GM19395 (cell line): ENCODE results near the gene HPSE2.
"Not testable (repeated sequence)": the region's sequence is repeated elsewhere in the genome, so short reads cannot be mapped to it uniquely, and the experiment has no call there.

Experiments
- ATAC-seq: cut with Tn5 transposase; IDR thresholded peaks from one replicate; pipeline ENCODE4 v1.9.1; 2021; ENCODE audit warnings: mild to moderate bottlenecking, moderate library complexity; ENCODE audit not compliant: unreplicated experiment

The HPSE2 gene

GRCh38 chr10:98524124-98524523 is 711.5 kb downstream of the HPSE2 start:
- ATAC-seq = no peak

DNA sequence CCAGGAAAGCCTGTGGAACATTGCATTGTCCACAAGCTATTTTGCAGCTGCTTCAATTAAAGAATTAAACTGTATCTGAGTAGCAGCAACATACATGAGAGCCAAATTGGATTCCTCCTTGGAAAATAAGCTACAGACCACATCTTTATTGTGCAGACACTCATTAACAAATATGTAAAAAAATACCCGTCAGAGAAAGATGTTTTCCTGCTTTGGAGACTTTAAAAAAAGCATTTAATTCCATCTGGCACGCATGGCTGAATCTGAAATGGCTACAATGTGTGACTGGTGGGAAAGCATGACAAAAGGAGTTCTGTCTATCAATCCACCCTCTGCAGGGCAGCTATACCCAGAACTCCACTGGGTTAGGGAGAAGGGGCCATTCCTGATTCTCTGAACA is 715.8 kb downstream of the HPSE2 start:
- ATAC-seq = no peak

GRCh38 chr10:98517672-98518071 is 718.0 kb downstream of the HPSE2 start:
- no peak for ATAC-seq

DNA sequence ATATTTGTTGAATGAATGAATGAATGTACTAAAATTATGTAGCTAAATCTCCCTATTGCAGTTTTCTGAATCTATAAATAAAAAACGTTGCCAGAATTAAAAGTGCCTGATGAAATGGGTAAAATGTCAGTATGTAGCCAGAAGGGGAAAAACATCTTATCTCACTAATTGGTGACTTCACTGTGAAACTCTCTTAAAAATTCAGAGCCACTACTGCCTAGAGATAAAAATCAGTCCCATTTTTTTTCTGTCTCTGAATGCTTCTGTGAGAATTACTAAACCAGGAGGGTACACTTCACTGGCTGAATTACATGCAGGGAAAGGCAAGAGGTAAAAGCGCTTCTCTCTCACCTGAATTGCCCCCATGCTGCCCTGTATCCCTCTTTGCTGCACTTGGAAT is 719.3 kb downstream of the HPSE2 start:
- no peak for ATAC-seq

DNA sequence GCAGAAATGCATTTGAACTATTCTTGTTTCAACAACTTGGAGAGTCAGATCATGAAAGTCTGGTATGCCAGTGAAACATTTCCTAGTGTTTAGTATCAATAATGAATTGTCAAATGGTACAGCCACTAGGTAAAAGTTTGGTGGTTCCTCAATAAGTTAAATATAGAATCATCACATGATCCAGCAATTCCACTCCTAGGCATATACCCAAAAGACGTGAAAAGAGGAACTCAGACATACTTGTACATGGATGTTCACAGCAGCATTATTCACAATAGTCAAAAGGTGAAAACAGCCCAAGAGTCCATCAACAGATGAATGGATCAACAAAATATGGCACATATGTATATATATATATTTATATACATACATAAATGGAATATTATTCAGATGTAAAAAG is 721.9 kb downstream of the HPSE2 start:
- ATAC-seq = no peak

GRCh38 chr10:98511876-98512275 is 723.8 kb downstream of the HPSE2 start:
- no peak for ATAC-seq

DNA sequence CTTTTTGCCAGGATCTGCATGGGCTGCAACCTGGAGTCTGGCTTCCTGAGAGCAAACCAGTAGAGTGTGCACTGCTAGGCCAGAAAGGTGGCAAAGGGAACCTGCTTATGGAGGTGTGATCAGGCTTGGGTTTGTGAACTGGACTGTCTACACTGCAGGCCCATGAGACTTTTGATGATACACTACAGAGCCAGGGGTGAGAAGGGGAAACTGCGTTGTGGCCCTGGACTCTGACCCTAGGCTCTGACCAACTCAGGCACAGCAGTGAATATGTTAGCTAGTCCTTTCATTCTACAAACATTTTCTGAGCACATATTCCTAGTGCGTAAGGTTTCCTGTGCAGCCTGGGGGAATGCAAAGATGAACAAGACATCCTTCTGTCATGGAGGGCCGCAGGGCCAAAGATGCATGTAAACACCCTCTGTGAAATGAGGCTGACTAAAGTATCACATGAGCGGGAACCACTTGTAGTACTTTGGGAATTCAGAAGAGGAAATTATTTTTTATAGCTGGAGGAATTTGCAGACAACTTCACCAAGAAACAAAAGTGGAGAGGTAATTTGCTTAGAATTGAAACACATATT is 725.1 kb downstream of the HPSE2 start:
- ATAC-seq = no peak

DNA sequence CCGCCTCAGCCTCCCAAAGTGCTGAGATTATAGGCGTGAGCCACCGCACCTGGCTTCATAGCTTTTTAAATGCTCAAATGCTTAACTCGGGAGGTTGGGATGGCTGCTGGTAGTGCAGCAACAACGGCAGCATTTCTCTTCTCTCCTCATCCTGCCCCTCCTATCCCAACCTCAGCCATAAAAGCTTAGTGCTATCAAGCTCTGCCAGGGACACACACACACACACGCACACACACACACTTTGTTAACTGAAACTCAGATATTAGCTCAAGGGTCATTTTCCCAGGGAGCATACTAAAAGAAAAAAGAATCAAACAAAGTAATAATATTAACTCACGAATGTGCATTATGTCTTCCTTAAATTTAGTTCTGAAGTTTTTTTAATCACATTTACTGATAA is 725.9 kb downstream of the HPSE2 start:
- no peak for ATAC-seq

GRCh38 chr10:98502535-98502934 is 733.1 kb downstream of the HPSE2 start:
- not testable (repeated sequence) for ATAC-seq

GRCh38 chr10:98492763-98493162 is 742.9 kb downstream of the HPSE2 start:
- ATAC-seq = no peak

GRCh38 chr10:98489561-98490481 is 745.8 kb downstream of the HPSE2 start:
- no peak for ATAC-seq

- no peak for ATAC-seq
Measured at GRCh38 chr10:98488669-98489430, 746.8 kb downstream of the HPSE2 start.

DNA sequence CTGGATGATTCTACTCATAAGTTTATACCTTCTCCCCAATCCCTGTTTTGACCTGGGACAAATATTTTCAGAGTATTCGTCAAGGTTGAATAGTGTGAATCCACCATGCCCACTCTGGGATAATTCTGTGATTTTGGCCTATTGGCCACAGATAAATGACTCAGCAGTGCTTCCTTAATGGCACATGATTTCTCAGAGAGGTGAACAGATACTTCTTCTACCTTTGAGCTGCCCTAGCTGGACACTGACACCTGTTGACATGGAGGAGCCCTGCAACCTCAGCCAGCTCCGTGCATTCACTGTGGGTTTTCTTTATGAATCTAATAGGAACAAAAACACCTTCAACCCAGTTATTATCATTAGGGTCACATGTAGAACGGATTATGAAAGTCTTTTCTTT is 748.0 kb downstream of the HPSE2 start:
- no peak for ATAC-seq

DNA sequence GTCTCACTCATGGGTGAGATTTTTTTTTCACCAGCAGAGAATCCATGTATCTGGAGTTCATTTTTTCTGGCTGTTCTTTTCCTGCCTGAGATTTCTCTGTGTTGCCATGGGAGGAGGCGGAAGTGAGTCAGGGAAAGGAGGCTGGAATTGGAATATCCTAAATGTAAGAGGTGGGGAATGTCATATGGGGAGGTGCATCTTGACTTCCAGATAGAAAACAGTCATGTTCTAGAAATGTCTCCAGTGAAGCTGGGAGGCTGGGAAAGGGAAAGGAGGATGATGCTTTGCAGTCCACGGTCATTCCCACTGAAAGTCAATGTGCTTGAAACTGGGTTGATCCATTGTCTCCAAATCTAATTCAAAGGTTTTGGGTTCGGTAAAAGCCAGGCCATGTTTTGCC is 749.2 kb downstream of the HPSE2 start:
- no peak for ATAC-seq

- no peak for ATAC-seq
Measured at GRCh38 chr10:98485959-98486358, 749.7 kb downstream of the HPSE2 start.

DNA sequence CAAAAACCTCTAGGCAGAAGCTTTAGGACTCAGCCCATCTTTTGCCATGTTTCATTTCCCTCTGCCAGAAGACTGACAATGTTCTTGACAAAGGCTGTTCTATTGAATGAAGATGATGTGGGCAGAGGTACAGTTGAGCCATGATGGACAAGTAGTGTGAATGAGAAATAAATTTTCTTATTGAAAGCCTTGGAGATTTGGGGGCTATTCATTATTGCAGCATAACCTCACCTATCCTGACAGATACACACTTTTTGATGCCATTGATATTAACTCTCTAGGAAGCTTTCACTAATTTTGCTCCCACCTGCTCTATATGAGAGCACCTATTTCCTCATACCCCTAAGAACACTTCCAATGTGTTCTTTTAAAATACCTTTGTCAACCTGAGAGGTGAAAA is 752.0 kb downstream of the HPSE2 start:
- ATAC-seq = no peak

DNA sequence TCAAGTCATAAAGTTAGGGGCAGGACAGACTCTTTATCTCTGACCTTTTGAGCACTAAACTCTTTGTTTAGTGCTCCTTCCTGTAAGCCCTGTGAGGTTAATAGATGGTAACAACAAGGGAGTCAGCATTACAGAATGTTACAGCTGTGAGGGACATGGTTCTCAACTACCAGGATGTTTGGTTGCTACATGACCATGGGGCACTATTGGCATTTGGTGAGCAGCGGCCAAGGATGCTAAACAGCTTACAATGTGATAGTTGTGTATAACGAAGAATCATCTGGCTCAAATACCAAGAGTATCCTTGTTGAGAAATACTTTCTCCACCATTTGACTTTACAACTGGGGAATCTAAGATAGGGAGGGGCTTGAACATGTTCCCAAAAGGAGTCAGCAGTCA is 753.6 kb downstream of the HPSE2 start:
- no peak for ATAC-seq

- no peak for ATAC-seq
Measured at GRCh38 chr10:98481404-98481945, 754.2 kb downstream of the HPSE2 start.

- no peak for ATAC-seq
Measured at GRCh38 chr10:98478430-98479222, 757.0 kb downstream of the HPSE2 start.

DNA sequence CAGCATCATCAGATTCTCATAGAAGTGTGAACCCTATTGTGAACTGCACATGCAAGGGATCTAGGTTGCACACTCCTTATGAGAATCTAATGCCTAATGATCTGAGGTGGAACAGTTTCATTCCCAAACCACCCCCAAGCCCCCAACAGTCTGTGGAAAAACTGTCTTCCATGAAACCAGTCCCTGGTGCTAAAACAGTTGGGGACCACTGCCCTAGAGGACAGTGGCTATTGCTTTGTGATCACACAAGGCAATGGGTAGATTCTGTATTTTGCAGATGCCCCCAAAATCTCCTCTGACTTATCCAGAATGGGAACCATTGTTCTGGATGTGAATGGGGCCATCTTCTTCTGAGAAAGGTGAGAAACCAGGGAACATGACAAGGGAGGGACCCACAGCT is 757.8 kb downstream of the HPSE2 start:
- no peak for ATAC-seq

DNA sequence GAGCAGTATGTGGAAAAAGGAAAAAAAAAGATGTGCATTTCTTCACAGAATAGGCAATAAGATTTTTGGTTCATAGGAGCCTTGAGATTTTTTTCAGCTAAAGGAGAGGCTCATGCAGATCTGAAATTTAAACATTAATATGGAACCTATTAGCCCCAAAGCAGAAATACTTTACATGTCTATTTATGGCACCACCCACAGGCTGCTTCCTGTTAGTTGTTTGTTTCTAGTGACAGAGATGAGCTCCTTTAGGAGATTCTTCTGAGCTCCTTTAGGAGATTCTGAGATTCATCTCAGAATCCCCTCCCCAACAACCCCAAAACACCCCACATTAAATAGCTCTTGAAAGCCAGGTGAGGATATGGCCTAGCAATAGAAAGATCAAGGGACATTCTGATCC is 761.0 kb downstream of the HPSE2 start:
- no peak for ATAC-seq
